GM21360 (cell line): ENCODE results near the gene TNFRSF12A.
"Not testable (repeated sequence)": the region's sequence is repeated elsewhere in the genome, so short reads cannot be mapped to it uniquely, and the experiment has no call there.

Experiments used
- ATAC-seq: cut with Tn5 transposase; IDR thresholded peaks from one replicate; pipeline ENCODE4 v1.9.1; 2021; ENCODE audit warnings: mild to moderate bottlenecking, moderate library complexity; ENCODE audit not compliant: unreplicated experiment

The TNFRSF12A gene

DNA sequence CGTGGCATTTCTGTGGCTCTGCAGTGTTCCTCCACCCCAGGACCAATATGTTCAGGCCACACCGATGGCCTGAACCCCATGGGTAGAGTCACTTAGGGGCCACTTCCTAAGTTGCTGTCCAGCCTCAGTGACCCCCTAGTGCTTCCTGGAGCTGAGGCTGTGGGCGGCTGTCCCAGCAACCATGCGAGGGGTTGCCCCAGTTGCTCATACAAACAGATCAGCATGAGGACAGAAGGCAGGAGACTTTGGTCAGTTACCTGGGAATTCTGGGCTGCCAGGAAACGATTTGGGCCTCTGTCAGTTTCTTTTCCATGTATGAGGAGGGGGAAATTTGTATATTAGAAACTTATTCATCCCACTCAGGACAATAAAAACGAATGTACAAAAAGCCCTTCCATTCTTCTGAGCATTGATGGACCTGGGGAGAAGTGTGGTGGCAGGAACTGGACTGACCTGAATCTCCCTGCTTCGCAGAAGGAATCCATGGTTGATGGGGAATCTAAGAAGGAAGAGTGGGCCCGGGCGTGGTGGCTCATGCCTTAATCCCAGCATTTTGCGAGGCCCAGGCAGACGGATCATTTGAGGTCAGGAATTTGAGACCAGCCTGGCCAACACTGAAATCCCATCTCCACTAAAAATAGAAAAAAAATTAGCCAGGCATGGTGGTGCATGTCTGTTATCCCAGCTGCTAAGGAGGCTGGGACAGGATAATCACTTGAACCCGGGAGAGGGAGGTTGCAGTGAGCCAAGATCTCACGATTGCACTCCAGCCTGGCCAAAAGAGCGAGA lies 40.4 kb downstream of the TNFRSF12A start:
- no peak for ATAC-seq

GRCh38 chr16:3062553-3062952 lies 42.4 kb downstream of the TNFRSF12A start:
- no peak for ATAC-seq

DNA sequence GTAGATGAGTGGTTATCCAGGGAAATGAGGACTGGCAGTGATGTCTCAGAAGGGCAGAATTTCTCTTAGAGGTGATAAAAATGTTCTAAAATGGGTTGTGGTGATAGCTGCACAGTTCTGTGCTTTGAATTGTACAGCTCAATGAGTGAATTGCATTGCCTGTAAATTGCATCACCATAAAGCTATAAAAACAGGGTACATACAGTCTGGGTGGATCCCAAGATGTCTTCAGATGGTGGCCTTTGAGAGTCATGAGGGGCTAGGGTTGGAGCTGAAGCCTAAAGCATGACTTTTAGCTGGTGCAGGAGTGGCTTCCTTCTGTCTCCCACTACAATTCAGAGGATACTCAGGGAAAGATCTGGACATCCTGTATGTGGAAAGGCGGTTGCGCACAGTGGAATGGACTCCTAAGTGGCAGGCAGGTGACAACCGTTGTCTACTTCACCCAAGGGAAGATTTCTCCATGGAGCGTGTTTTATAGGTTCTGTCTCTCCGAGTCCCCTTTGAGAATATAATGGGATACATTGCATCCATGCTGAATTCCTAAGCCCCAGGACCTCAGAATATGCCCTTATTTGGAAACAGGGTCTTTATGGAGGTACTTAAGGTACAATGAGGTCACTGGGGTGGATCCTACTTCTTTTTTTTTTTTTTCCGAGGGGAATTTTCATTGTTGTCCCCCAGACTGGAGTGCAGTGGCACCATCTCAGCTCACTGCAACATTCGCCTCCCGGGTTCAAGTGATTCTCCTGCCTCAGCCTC lies 43.6 kb downstream of the TNFRSF12A start:
- ATAC-seq, result no peak

DNA sequence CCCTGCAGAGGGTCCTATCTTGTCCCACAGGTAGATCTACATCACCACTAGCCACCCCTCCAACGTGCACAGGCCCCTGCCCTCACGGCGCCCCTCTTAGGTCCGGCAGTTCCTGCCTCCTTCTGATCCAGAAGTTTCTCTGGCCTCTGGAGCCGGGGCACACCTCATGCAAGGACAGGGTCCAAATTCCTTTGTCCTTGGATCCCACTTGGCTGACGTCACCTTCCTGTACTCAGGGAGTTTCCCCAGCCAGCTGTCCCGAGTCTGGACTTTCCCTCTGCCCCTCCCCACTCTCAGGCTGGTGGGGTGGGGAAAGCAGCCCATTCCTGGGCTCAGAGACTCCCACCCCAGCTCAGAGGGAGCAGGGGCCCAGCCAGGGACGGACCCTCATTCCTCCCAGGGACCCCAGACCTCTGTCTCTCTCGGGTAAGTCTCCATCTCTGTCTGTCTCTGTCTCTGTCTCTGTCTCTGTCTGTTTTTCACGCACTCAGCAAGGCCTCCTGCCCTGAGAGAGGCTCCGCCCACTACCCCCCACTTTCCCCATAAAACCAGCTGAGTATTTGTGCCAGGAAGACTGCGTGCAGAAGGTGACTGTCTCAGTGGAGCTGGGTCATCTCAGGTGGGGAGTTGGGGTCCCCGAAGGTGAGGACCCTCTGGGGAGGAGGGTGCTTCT lies 45.0 kb downstream of the TNFRSF12A start, which contains the start of gene IL32:
Gene IL32, plus strand, starts transcription at position 572 of the 673 bp plus-strand sequence. CDS start 172 bp downstream, outside the sequence.
- ATAC-seq, result no peak

GRCh38 chr16:3065742-3066439 lies 45.7 kb downstream of the TNFRSF12A start:
- ATAC-seq, result no peak

DNA sequence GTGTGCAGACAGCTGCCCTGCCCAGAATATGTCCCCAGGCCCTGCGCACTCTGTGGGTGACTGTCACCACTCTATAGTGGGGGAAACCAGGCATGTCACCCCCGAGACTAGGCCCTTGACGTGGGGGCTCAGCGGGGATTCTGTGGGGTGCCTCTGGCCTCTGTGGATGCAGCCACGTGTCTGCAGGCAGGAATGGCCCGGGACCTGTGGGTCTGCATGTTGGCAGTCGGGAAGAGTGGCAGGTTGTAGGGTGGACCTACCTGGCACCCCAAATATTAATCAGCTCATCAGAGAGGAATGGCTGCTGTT lies 46.2 kb downstream of the TNFRSF12A start:
- no peak for ATAC-seq

GRCh38 chr16:3068487-3068886 lies 48.3 kb downstream of the TNFRSF12A start:
- no peak for ATAC-seq

DNA sequence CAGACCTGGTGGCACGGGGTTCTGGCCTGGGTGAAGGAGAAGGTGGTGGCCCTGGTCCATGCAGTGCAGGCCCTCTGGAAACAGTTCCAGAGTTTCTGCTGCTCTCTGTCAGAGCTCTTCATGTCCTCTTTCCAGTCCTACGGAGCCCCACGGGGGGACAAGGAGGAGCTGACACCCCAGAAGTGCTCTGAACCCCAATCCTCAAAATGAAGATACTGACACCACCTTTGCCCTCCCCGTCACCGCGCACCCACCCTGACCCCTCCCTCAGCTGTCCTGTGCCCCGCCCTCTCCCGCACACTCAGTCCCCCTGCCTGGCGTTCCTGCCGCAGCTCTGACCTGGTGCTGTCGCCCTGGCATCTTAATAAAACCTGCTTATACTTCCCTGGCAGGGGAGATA lies 49.0 kb downstream of the TNFRSF12A start:
- not testable (repeated sequence) for ATAC-seq

- no peak for ATAC-seq
Measured at GRCh38 chr16:3070608-3071111, 50.5 kb downstream of the TNFRSF12A start.

- ATAC-seq, result no peak
Measured at GRCh38 chr16:3071655-3072054, 51.5 kb downstream of the TNFRSF12A start.
